Right lung (tissue), 5 donors: ENCODE data around the gene KLF7. TPM values are rescaled to one million over a fixed set of nuclear protein-coding genes. Genes with fewer than 3 reads are reported as not detected.

ENCODE experiments used
- DNase-seq, 2 donors: peaks; one replicate each; pipeline ENCODE4 v3.0.0-alpha.2; 2013
- polyA plus RNA-seq, 5 donors: library from polyadenylated mRNA; unstranded; fragments of 120-200 nt; gene quantifications; one replicate each; pipeline versions ENCODE4 v1.2.1 to v1.2.3, GENCODE V29; 2013; ENCODE audit warnings: inconsistent platforms in 1 of 5, low replicate concordance in 1 of 5; ENCODE audit not compliant: insufficient read length in 5 of 5, insufficient read depth in 1 of 5

Gene KLF7
- polyA plus RNA-seq, 5 donors, result 12.9 to 19.6 (median 17.5) TPM

DNA sequence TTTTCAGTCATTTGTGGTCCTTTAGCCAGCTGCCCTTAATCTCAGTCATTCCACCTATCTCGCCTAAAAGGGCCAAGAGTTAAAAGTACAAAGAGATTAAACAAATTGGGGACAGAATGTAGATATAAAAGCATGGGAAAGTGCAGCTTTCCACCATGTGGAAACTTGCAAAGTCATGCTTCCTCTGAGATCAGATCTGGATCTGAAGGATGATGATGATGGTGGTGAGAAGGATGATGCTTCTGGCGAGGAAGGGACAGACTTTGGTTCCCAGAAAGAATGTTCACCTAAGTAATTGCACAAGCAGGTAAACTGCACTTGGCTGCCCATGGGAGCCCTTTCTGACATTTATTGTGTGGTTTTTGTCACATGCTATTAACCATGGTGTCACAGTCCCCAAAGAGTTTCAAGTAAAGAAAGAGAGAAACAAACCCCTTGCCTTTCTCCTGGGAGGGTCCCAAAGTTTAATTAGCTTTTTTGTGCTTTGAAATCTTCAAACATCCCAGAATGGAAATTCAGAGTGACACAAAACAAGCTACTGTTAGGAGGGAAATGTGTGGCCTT lies 34.7 kb downstream of the KLF7 start:
- no peak for DNase-seq

GRCh38 chr2:207129821-207130220 lies 35.9 kb downstream of the KLF7 start:
- no peak for DNase-seq

DNA sequence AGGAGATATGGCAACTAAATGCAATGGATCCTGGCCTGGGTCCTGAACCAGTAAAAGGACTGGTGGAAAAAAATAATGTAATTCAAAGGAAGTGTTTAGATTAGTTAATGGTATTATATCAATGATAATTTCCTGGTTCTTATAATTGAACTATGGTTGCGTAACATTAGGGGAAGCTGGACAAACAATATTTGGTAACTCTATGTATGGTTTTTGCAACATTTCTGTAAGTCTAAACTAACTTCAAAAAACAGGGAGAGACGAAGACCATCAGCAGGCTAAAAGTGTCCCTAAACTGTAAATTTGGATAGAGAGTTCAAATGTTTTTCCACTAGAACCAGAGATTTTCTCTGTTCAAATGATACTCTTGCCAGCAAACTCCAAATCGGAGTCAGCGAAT lies 36.9 kb downstream of the KLF7 start:
- no peak for DNase-seq

DNA sequence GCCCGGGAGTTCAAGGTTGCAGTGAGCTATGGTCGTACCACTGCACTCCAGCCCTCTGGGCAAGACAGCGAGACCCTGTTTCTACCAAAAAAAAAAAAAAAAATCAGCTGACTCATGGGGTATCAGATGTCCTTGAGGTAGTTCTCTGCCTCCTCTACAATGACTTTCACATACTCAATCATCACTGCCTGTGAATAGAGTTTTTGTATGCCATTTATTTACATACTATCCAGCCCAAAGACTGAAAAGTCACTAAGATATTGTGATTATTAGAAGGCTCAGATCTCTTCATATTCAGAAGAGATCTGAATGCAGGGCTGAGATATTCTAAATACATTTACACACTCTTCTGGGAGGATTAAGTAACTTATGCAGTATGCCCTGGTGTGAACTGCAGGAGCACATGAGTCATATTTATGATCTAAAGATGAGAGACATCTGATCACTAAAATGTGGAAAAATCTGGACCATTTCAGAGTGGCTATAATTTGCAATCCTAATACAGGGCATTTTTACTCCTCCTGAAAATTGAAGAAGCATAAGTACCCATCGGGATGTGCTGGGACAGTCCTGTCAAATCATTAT lies 38.9 kb downstream of the KLF7 start:
- DNase-seq, result no peak

- DNase-seq, result no peak
These were observed 41.9 kb downstream of the KLF7 start for GRCh38 chr2:207123776-207124391.

- DNase-seq, result no peak
These were observed 42.4 kb downstream of the KLF7 start for GRCh38 chr2:207123335-207123744.

- DNase-seq, result no peak
These were observed 43.0 kb downstream of the KLF7 start for GRCh38 chr2:207122651-207123334.

DNA sequence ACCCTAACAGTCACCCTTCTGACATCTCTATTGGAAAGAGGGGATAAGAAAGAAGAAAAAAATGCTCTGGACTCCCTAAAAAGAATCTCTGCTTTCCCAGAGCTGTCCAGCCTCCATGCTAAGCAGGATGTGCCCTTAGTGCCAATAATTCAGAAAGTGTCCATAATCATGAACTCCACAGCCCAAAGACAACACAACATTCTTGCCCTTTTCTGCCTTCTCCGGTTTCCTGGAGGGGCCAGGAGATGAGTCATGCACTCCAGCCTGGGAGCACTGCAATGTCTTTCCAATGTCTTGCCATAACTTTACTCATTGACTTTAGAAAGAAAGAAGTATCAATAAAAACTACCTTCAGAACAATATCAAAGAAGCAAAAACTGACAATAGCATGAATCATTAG lies 44.0 kb downstream of the KLF7 start:
- DNase-seq, result no peak

DNA sequence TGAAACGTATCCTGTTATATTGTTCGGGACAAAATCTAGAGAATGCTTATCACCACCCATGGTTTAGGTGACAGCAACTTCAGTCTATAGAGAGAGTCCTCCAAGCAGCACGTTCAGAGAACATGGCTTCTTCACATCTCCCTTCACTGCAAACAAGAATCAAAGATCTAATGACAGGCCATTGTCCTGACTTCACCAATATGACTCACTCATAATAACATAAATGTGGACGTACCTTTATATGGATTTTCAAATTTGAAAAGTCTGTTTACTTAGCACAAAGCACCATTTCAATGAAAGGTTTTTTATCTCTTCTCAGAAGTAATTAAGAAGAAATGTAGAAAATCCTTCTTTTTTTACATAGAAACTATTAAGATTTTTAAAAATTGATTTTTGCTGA lies 46.7 kb downstream of the KLF7 start:
- DNase-seq, result no peak

- DNase-seq, result no peak
These were observed 48.1 kb downstream of the KLF7 start for GRCh38 chr2:207117668-207118067.

GRCh38 chr2:207115715-207116364 lies 49.9 kb downstream of the KLF7 start:
- DNase-seq, result no peak

DNA sequence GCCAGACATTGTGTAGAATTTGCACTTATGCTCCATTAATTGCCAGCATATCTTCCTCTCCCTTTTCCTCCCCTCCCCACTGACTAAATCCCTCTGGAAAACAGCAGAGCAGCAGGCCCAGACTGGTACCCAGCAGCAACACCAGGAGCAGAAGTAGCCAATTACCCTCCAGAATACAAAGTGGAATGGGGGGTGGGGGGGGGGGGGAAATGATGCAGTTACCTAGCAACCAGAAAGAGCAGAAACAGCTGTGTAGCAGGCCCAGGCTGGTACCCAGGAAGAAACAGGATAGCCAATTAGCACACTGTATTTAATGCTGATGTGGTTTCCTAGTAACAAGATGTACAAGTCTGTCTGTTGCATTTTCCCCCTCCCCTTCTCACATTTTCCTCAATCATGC lies 52.3 kb downstream of the KLF7 start:
- DNase-seq, result no peak

DNA sequence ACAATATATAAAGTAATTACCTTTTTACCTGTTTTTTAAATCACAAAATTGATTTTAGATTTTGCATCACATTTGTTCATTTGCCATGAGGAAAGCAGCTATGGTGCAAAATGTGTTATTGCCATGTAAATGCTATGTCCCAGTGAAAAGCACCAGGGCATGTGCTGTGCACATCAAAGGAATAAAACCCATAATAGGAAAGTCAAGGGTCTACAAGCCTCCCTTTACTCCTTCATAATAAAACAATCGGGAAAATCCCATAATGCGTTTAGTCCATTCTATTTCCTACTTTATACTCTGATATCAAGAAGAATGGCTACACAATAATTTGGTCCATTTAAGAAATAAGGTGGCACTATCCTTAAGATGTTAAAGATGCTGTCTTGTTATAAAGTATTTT lies 53.0 kb downstream of the KLF7 start:
- no peak for DNase-seq

GRCh38 chr2:207112383-207112782 lies 53.4 kb downstream of the KLF7 start:
- DNase-seq, result no peak

DNA sequence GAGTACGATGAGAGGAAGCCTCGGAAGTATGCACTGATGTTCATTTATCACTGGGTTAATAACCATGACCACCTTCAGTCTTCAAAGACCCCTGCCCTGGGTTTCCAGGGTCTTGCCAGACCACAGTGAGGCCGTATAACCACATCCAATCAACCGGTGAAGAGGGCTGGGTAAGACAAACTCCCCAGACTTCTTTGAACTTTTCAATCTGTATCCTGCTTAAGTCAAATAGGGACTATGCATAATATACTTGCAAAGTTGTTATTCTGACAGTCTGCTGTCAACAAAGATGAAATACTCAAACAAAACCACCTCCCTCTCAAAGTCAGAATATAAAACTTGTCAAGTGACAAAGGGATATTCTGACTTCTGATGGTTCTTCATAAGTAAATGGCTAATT lies 54.0 kb downstream of the KLF7 start:
- no peak for DNase-seq

- DNase-seq, result no peak
These were observed 55.0 kb downstream of the KLF7 start for GRCh38 chr2:207110715-207111114.

GRCh38 chr2:207110310-207110709 lies 55.4 kb downstream of the KLF7 start:
- DNase-seq, result no peak

GRCh38 chr2:207109768-207110167 lies 56.0 kb downstream of the KLF7 start:
- no peak for DNase-seq

- no peak for DNase-seq
These were observed 57.3 kb downstream of the KLF7 start for GRCh38 chr2:207108440-207108839.

GRCh38 chr2:207107551-207107950 lies 58.2 kb downstream of the KLF7 start:
- DNase-seq, result no peak

DNA sequence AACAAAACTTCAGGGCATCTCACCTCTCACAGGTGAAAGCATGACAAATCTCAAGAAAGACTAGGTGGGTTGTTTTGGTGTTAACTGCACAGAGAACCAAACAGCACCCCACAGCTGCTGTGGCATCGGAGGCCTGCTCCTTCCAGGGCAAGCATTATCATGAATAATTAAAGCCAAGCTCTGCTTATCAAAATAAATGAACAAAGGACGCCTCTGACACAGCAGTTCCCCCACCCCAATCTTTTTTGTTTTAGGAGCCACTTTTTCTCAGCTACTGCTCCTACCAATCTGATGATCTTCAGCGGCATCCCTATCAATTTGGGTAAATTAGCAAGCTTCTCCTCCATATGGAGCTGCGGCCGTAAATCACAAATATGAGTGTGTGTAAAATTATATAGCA lies 58.6 kb downstream of the KLF7 start:
- no peak for DNase-seq

- DNase-seq, result no peak
These were observed 62.6 kb downstream of the KLF7 start for GRCh38 chr2:207103132-207103531.

DNA sequence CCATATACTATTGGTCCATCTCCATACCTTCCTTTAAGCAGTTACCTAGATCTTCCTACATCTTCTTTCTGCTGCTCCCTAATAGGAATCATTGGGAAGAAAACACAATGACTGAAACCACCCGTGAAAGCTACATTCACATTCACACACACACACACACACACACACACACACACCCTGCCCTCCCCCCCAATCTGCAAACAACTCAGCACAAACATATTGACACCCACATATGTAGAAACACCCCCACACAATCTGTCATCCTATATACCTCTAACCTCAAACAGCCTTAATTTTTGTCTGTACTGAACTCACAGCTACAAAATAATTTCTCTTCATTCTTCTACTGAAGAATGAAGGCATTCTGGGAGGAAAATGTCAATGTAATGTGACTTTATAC lies 63.8 kb downstream of the KLF7 start:
- DNase-seq, result no peak
